HEK293 (cell line): ENCODE results near the gene NFKBIB.

Experiments used
- CTCF ChIA-PET: fragments of 350-600 bp; formaldehyde crosslinking; extraction: SDS; loops from one replicate; lab custom pipeline; 2021; ENCODE audit warnings: antibody characterized with exemption; lab: Yijun Ruan, JAX
- POLR2A ChIA-PET: fragments of 300-600 bp; formaldehyde crosslinking; extraction: SDS; loops from one replicate; lab custom pipeline; 2020; ENCODE audit warnings: antibody characterized with exemption, inconsistent platforms; lab: Yijun Ruan, JAX
- H3K27ac ChIP-seq: fragments of 200-500 bp; sonication (Bioruptor generic); 2 replicates; pipeline ENCODE4 v1.5.1; 2014; ENCODE audit warnings: low read depth, low read length, control low read depth, inconsistent platforms; ENCODE audit errors: extremely low read depth
- H3K36me3 ChIP-seq, 2 experiments: fragments of 200-500 bp in 1 of 2; sonication (Bioruptor generic) in 1 of 2; 1 replicate in 1 of 2; 2 replicates in 1 of 2; pipeline ENCODE4 v1.5.1; 2014 to 2017; ENCODE audit warnings: inconsistent platforms in 2 of 2, low read length in 2 of 2; ENCODE audit not compliant: control insufficient read depth in 2 of 2, insufficient read depth in 1 of 2
- H3K4me1 ChIP-seq: fragments of 200-500 bp; sonication (Bioruptor generic); 2 replicates; pipeline ENCODE4 v1.5.1; 2014; ENCODE audit warnings: mild to moderate bottlenecking, low read length, inconsistent platforms; ENCODE audit not compliant: control insufficient read depth, insufficient read depth
- H3K4me3 ChIP-seq: 2 replicates; pipeline ENCODE4 v1.5.1; 2011; ENCODE audit warnings: low read depth, mild to moderate bottlenecking, control low read depth, low read length, moderate library complexity
- H3K9me3 ChIP-seq: fragments of 200-500 bp; sonication (Bioruptor generic); 2 replicates; pipeline ENCODE4 v1.5.1; 2014; ENCODE audit warnings: low read depth, low read length, inconsistent platforms; ENCODE audit not compliant: control insufficient read depth, insufficient read depth
- BCL11B ChIP-seq: fragments of 450-650 bp; formaldehyde crosslinking; IDR thresholded peaks from 2 replicates; pipeline ENCODE4 v1.5.1; 2016; ENCODE audit warnings: low read depth, missing biosample characterization, missing genetic modification characterization
- IKZF3 ChIP-seq: fragments of 450-650 bp; IDR thresholded peaks from 2 replicates; pipeline ENCODE4 v1.5.0; 2018; ENCODE audit warnings: missing biosample characterization, mild to moderate bottlenecking, missing genetic modification characterization, moderate library complexity
- YY2 ChIP-seq: fragments of 450-650 bp; formaldehyde crosslinking; IDR thresholded peaks from 2 replicates; pipeline ENCODE4 v1.5.1; 2016; ENCODE audit warnings: missing biosample characterization, missing genetic modification characterization
- ZNF132 ChIP-seq: fragments of 450-650 bp; formaldehyde crosslinking; IDR thresholded peaks from 2 replicates; pipeline ENCODE4 v1.5.1; 2017; ENCODE audit warnings: missing biosample characterization, missing genetic modification characterization, borderline replicate concordance
- ZNF24 ChIP-seq: fragments of 450-650 bp; formaldehyde crosslinking; IDR thresholded peaks from 2 replicates; pipeline ENCODE4 v1.5.1; 2016; ENCODE audit warnings: missing biosample characterization, missing genetic modification characterization
- ZNF324 ChIP-seq: fragments of 450-650 bp; formaldehyde crosslinking; IDR thresholded peaks from 2 replicates; pipeline ENCODE4 v1.5.1; 2016; ENCODE audit warnings: missing biosample characterization, missing genetic modification characterization
- ZNF423 ChIP-seq: fragments of 450-650 bp; formaldehyde crosslinking; IDR thresholded peaks from 2 replicates; pipeline ENCODE4 v1.5.1; 2016; ENCODE audit warnings: missing biosample characterization, missing genetic modification characterization
- ZNF473 ChIP-seq: fragments of 450-650 bp; formaldehyde crosslinking; IDR thresholded peaks from 2 replicates; pipeline ENCODE4 v1.5.1; 2017; ENCODE audit warnings: missing biosample characterization, missing genetic modification characterization
- ZNF530 ChIP-seq: fragments of 450-650 bp; formaldehyde crosslinking; IDR thresholded peaks from 2 replicates; pipeline ENCODE4 v1.5.1; 2016; ENCODE audit warnings: low read depth, missing biosample characterization, missing genetic modification characterization
- ZNF600 ChIP-seq: fragments of 450-650 bp; formaldehyde crosslinking; IDR thresholded peaks from 2 replicates; pipeline ENCODE4 v1.5.1; 2016; ENCODE audit warnings: missing biosample characterization, missing genetic modification characterization
- ZNF626 ChIP-seq: fragments of 450-650 bp; sonication (Bioruptor Pico); formaldehyde crosslinking; IDR thresholded peaks from 2 replicates; pipeline ENCODE4 v1.5.1; 2018; ENCODE audit warnings: missing biosample characterization, missing genetic modification characterization, inconsistent platforms
- ZNF677 ChIP-seq: fragments of 450-650 bp; IDR thresholded peaks from 2 replicates; pipeline ENCODE4 v1.5.0; 2018; ENCODE audit warnings: missing biosample characterization, mild to moderate bottlenecking, missing genetic modification characterization, moderate library complexity
- ZNF76 ChIP-seq: fragments of 450-650 bp; formaldehyde crosslinking; IDR thresholded peaks from 2 replicates; pipeline ENCODE4; 2016; ENCODE audit warnings: low read depth, missing biosample characterization, missing genetic modification characterization, borderline replicate concordance
- ZNF768 ChIP-seq: fragments of 450-650 bp; formaldehyde crosslinking; IDR thresholded peaks from 2 replicates; pipeline ENCODE4 v1.5.1; 2018; ENCODE audit warnings: missing biosample characterization, mild to moderate bottlenecking, missing genetic modification characterization
- ZNF791 ChIP-seq: fragments of 450-650 bp; formaldehyde crosslinking; IDR thresholded peaks from 2 replicates; pipeline ENCODE4 v1.5.1; 2016; ENCODE audit warnings: missing biosample characterization, missing genetic modification characterization
- ZSCAN16 ChIP-seq: fragments of 450-650 bp; formaldehyde crosslinking; IDR thresholded peaks from 2 replicates; pipeline ENCODE4 v1.5.1; 2016; ENCODE audit warnings: missing biosample characterization, missing genetic modification characterization
- ZSCAN23 ChIP-seq: fragments of 450-650 bp; formaldehyde crosslinking; IDR thresholded peaks from 2 replicates; pipeline ENCODE4 v1.5.1; 2016; ENCODE audit warnings: missing biosample characterization, missing genetic modification characterization
- ZXDB ChIP-seq: fragments of 450-650 bp; formaldehyde crosslinking; IDR thresholded peaks from 2 replicates; pipeline ENCODE4 v1.5.1; 2016; ENCODE audit warnings: missing biosample characterization, missing genetic modification characterization
- TF ChIP-seq, protein P1 (sequence below): fragments of 450-650 bp; formaldehyde crosslinking; optimal IDR thresholded peaks from 2 replicates; pipeline ENCODE3; 2016; ENCODE audit warnings: missing biosample characterization, mild to moderate bottlenecking, missing genetic modification characterization
- TF ChIP-seq, protein P2 (sequence below): fragments of 450-650 bp; formaldehyde crosslinking; IDR thresholded peaks from 2 replicates; pipeline ENCODE4 v1.5.1; 2016; ENCODE audit warnings: missing biosample characterization, missing genetic modification characterization, low read depth
- TF ChIP-seq, protein P3 (sequence below): fragments of 450-650 bp; formaldehyde crosslinking; conservative IDR thresholded peaks from 2 replicates; pipeline ENCODE4 v1.5.1; 2016; ENCODE audit warnings: low read depth, missing biosample characterization, missing genetic modification characterization
- TF ChIP-seq, protein P4 (sequence below): fragments of 450-650 bp; formaldehyde crosslinking; IDR thresholded peaks from 2 replicates; pipeline ENCODE4 v1.5.1; 2016; ENCODE audit warnings: missing biosample characterization, missing genetic modification characterization
- TF ChIP-seq, protein P5 (sequence below): fragments of 450-650 bp; formaldehyde crosslinking; IDR thresholded peaks from 2 replicates; pipeline ENCODE4 v1.5.1; 2016; ENCODE audit warnings: missing biosample characterization, missing genetic modification characterization

The NFKBIB gene

DNA sequence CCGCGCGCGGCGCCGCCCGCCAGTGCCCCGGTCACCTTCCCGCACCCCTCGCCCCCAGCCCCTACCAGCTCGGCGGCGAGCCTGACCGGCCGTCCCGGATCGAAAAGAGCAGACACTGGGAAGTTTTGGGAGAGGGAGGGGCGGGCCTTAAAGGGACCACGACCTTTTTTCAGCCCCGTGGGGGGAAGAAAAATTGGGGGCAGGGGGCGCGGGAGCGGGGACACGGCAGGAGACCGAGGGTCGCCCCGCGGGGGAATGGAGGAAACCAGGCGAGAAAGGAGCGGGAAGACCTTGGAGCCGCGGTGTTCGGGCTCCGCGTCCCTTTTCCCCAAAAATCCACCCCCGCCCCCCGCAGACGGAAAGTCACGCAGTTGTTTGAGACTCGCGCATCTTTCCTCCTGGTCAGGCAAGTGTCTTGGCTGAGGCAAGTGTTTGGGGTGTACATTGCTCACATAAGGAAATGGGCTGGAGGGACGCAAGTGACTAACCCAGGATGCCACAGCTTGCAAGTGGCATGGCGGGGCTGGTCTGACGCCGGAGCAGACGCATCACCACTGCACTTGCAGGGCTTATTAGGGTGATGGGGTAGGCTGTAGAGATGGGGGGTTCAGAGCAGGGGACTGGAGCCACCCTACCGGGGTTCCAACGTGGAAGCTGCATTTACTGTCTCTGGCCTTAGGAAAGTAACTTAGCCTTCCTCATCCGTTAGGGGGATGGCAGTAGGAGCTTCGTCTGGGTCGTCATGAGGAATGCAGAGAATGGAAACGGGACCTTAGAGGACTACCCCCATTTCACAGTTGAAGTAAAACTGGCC, 47.3 kb upstream of the NFKBIB start (continued):
- no peak for TF ChIP-seq ZNF768
- TF ChIP-seq ZSCAN23 (tag by site-specific recombination), result 0 out of 2 replicates have a peak, but pooled peaks have one; percentile 41
- peak; percentile 34; the same call in 1 of the 2 replicates for TF ChIP-seq ZXDB (tag by site-specific recombination)
- 0 out of 2 replicates have a peak, but pooled peaks have one; percentile 25 for TF ChIP-seq BCL11B (tag by site-specific recombination)
- TF ChIP-seq, protein P1, sequence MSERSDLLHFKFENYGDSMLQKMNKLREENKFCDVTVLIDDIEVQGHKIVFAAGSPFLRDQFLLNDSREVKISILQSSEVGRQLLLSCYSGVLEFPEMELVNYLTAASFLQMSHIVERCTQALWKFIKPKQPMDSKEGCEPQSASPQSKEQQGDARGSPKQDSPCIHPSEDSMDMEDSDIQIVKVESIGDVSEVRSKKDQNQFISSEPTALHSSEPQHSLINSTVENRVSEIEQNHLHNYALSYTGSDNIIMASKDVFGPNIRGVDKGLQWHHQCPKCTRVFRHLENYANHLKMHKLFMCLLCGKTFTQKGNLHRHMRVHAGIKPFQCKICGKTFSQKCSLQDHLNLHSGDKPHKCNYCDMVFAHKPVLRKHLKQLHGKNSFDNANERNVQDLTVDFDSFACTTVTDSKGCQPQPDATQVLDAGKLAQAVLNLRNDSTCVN, result peak; percentile 41
- TF ChIP-seq IKZF3, result 0 out of 2 replicates have a peak, but pooled peaks have one; percentile 35
- TF ChIP-seq ZNF530 (tag by site-specific recombination), result no peak
- 0 out of 2 replicates have a peak, but pooled peaks have one; percentile 15 for TF ChIP-seq ZNF76 (tag by site-specific recombination)
- TF ChIP-seq, protein P2, sequence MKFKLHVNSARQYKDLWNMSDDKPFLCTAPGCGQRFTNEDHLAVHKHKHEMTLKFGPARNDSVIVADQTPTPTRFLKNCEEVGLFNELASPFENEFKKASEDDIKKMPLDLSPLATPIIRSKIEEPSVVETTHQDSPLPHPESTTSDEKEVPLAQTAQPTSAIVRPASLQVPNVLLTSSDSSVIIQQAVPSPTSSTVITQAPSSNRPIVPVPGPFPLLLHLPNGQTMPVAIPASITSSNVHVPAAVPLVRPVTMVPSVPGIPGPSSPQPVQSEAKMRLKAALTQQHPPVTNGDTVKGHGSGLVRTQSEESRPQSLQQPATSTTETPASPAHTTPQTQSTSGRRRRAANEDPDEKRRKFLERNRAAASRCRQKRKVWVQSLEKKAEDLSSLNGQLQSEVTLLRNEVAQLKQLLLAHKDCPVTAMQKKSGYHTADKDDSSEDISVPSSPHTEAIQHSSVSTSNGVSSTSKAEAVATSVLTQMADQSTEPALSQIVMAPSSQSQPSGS, result no peak
- peak; percentile 95 for TF ChIP-seq ZNF600 (tag by site-specific recombination)
- TF ChIP-seq ZNF677 (tag by site-specific recombination), result no peak
- TF ChIP-seq, protein P3, sequence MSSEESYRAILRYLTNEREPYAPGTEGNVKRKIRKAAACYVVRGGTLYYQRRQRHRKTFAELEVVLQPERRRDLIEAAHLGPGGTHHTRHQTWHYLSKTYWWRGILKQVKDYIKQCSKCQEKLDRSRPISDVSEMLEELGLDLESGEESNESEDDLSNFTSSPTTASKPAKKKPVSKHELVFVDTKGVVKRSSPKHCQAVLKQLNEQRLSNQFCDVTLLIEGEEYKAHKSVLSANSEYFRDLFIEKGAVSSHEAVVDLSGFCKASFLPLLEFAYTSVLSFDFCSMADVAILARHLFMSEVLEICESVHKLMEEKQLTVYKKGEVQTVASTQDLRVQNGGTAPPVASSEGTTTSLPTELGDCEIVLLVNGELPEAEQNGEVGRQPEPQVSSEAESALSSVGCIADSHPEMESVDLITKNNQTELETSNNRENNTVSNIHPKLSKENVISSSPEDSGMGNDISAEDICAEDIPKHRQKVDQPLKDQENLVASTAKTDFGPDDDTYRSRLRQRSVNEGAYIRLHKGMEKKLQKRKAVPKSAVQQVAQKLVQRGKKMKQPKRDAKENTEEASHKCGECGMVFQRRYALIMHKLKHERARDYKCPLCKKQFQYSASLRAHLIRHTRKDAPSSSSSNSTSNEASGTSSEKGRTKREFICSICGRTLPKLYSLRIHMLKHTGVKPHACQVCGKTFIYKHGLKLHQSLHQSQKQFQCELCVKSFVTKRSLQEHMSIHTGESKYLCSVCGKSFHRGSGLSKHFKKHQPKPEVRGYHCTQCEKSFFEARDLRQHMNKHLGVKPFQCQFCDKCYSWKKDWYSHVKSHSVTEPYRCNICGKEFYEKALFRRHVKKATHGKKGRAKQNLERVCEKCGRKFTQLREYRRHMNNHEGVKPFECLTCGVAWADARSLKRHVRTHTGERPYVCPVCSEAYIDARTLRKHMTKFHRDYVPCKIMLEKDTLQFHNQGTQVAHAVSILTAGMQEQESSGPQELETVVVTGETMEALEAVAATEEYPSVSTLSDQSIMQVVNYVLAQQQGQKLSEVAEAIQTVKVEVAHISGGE (tag by site-specific recombination), result 0 out of 2 replicates have a peak, but pooled peaks have one; percentile 26
- peak; percentile 41; the same call in 1 of the 2 replicates for TF ChIP-seq ZNF423 (tag by site-specific recombination)
- TF ChIP-seq, protein P4, sequence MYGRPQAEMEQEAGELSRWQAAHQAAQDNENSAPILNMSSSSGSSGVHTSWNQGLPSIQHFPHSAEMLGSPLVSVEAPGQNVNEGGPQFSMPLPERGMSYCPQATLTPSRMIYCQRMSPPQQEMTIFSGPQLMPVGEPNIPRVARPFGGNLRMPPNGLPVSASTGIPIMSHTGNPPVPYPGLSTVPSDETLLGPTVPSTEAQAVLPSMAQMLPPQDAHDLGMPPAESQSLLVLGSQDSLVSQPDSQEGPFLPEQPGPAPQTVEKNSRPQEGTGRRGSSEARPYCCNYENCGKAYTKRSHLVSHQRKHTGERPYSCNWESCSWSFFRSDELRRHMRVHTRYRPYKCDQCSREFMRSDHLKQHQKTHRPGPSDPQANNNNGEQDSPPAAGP, result 0 out of 2 replicates have a peak, but pooled peaks have one; percentile 25
- TF ChIP-seq YY2 (tag by site-specific recombination), result no peak

DNA sequence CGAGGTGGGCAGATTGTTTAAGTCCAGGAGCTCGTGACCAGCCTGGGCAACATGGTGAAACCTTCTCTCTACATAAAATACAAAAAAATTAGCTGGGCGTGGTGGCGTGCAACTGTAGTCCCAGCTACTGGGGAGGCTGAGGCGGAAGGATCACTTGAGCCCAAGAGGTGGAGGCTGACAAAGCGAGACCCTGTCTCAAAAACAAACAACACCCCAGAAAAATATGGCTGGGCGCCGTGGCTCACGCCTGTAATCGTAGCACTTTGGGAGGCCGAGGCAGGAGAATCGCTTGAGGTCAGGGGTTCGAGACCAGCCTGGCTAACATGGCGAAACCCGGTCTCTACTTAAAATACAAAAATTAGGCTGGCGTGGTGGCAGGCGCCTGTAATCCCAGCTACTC, 46.6 kb upstream of the NFKBIB start:
- Histone ChIP-seq H3K9me3 (no peaks in the 10 kb centered on the region), H3K4me3 (no peak overlapping the region), H3K27ac (no peak overlapping the region), H3K36me3 (peaks cover 7 to 9% of the 10 kb centered on the region in 2 experiments), H3K4me1 (peaks cover 20% of the 10 kb centered on the region)
- CTCF ChIA-PET, result interaction anchor here (0.8 to 4.1 kb wide), 9 partner anchors 10 to 451 kb away, joined by 3 to 33 read pairs (median 4); partner anchors contain the start of genes ECH1, FAM98C, MRPS12 and NFKBIB
- POLR2A ChIA-PET, result interaction anchor here (0.8 to 2.3 kb wide), 6 partner anchors 16 to 479 kb away, joined by 3 to 6 read pairs (median 4); partner anchors contain the start of genes ECH1 and PSMD8
- TF ChIP-seq ZNF132 (tag by site-specific recombination) (no peak), ZNF324 (no peak), ZNF473 (no peak), ZNF24 (no peak), ZNF626 (tag by site-specific recombination) (no peak), ZSCAN16 (tag by site-specific recombination) (no peak), ZNF791 (tag by site-specific recombination) (no peak)
- TF ChIP-seq, protein P5, sequence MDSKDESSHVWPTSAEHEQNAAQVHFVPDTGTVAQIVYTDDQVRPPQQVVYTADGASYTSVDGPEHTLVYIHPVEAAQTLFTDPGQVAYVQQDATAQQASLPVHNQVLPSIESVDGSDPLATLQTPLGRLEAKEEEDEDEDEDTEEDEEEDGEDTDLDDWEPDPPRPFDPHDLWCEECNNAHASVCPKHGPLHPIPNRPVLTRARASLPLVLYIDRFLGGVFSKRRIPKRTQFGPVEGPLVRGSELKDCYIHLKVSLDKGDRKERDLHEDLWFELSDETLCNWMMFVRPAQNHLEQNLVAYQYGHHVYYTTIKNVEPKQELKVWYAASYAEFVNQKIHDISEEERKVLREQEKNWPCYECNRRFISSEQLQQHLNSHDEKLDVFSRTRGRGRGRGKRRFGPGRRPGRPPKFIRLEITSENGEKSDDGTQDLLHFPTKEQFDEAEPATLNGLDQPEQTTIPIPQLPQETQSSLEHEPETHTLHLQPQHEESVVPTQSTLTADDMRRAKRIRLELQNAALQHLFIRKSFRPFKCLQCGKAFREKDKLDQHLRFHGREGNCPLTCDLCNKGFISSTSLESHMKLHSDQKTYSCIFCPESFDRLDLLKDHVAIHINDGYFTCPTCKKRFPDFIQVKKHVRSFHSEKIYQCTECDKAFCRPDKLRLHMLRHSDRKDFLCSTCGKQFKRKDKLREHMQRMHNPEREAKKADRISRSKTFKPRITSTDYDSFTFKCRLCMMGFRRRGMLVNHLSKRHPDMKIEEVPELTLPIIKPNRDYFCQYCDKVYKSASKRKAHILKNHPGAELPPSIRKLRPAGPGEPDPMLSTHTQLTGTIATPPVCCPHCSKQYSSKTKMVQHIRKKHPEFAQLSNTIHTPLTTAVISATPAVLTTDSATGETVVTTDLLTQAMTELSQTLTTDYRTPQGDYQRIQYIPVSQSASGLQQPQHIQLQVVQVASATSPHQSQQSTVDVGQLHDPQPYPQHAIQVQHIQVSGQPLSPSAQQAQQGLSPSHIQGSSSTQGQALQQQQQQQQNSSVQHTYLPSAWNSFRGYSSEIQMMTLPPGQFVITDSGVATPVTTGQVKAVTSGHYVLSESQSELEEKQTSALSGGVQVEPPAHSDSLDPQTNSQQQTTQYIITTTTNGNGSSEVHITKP, result no peak
